ENCODE measurements around the gene PRKG1. TPM values are rescaled to one million over a fixed set of nuclear protein-coding genes. Genes with fewer than 3 reads are reported as not detected.

Gene PRKG1
- total and polyA plus RNA-seq, 2 donors (not counting 1 experiment from before 2014, with no cell fraction given): not detected

DNA sequence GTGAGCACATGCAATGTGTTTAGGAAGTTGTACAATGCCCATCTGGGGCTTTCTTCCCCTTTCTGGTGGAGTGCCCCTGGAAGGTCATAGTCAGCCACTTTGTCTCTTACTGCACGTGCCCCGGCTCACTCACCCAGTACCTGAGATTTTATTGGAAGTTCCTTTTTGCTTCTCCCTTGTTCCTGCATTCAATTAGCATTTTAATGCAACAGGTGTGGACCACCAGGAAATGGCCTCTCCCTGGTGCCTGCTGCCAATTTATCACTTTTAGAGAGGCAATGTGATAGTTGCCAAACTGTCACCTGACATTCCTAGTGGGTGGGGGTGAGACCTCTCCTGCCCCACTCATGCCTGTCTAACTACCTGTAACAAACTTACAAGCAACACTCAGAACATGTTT, 946.4 kb downstream of the PRKG1 start:
- no peak overlapping the region for H3K27ac ChIP-seq (ENCODE audit: low read length in 2 of 2)
- H3K27ac Mint-ChIP-seq: no peak overlapping the region
- WGBS (ENCODE audit: insufficient coverage): 40% methylated on average over 2 of the region's 2 CpGs
- H3K36me3 ChIP-seq (replicated peaks in 1 of 2; ENCODE audit: control extremely low read depth in 1 of 2, control insufficient read depth in 1 of 2, extremely low read depth in 1 of 2, insufficient read depth in 2 of 2, low read length in 1 of 2): no peaks in the 10 kb centered on the region
- ATAC-seq (ENCODE audit: low read depth) (no peak), DNase-seq (no peak)
- no peaks in the 10 kb centered on the region for H3K9me3 Mint-ChIP-seq (ENCODE audit: insufficient read depth)
- no peak overlapping the region for H3K4me2 ChIP-seq (replicated peaks; ENCODE audit: low read depth, low read length, poor library complexity, severe bottlenecking)
- no peak overlapping the region for H3K4me3 Mint-ChIP-seq
- no peaks in the 10 kb centered on the region for H3K27me3 ChIP-seq (replicated peaks in 1 of 4; ENCODE audit: control extremely low read depth in 1 of 4, control insufficient read depth in 3 of 4, insufficient read depth in 4 of 4, low read length in 3 of 4)
- CTCF ChIA-PET: no interaction called here
- H3K27me3 Mint-ChIP-seq: no peaks in the 10 kb centered on the region
- no peaks in the 10 kb centered on the region for H4K20me1 ChIP-seq (ENCODE audit: control insufficient read depth, insufficient read depth, low read length, poor library complexity, severe bottlenecking)
- no peaks in the 10 kb centered on the region for H3K9me3 ChIP-seq (ENCODE audit: control extremely low read depth in 1 of 3, control insufficient read depth in 2 of 3, insufficient read depth in 1 of 3, low read length in 2 of 3)
- POLR2A ChIA-PET: no interaction called here
- H3K4me1 ChIP-seq (ENCODE audit: control insufficient read depth in 2 of 2, insufficient read depth in 2 of 2, low read length in 2 of 2): no peaks in the 10 kb centered on the region
- H3K4me3 ChIP-seq (ENCODE audit: control extremely low read depth in 1 of 5, extremely low read depth in 1 of 5, insufficient read depth in 1 of 5, low read depth in 2 of 5, low read length in 4 of 5): no peak overlapping the region
- intact Hi-C loops (cut with micrococcal nuclease): no loop called here
- TF ChIP-seq, protein P1, sequence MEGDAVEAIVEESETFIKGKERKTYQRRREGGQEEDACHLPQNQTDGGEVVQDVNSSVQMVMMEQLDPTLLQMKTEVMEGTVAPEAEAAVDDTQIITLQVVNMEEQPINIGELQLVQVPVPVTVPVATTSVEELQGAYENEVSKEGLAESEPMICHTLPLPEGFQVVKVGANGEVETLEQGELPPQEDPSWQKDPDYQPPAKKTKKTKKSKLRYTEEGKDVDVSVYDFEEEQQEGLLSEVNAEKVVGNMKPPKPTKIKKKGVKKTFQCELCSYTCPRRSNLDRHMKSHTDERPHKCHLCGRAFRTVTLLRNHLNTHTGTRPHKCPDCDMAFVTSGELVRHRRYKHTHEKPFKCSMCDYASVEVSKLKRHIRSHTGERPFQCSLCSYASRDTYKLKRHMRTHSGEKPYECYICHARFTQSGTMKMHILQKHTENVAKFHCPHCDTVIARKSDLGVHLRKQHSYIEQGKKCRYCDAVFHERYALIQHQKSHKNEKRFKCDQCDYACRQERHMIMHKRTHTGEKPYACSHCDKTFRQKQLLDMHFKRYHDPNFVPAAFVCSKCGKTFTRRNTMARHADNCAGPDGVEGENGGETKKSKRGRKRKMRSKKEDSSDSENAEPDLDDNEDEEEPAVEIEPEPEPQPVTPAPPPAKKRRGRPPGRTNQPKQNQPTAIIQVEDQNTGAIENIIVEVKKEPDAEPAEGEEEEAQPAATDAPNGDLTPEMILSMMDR (IDR thresholded peaks at IDR 0.05): no peak
- no peak for TF ChIP-seq EZH2 (IDR thresholded peaks at IDR 0.05; ENCODE audit: borderline replicate concordance, insufficient read depth, low read depth, low read length, poor library complexity, severe bottlenecking)
- H3K4me1 Mint-ChIP-seq: no peaks in the 10 kb centered on the region
- no peaks in the 10 kb centered on the region for H3K79me2 ChIP-seq (ENCODE audit: control insufficient read depth, insufficient read depth, low read length)
- H2AFZ ChIP-seq (ENCODE audit: insufficient read depth, low read depth, low read length, poor library complexity, severe bottlenecking): no peak overlapping the region
- H3K9ac ChIP-seq (ENCODE audit: low read length): no peak overlapping the region

DNA sequence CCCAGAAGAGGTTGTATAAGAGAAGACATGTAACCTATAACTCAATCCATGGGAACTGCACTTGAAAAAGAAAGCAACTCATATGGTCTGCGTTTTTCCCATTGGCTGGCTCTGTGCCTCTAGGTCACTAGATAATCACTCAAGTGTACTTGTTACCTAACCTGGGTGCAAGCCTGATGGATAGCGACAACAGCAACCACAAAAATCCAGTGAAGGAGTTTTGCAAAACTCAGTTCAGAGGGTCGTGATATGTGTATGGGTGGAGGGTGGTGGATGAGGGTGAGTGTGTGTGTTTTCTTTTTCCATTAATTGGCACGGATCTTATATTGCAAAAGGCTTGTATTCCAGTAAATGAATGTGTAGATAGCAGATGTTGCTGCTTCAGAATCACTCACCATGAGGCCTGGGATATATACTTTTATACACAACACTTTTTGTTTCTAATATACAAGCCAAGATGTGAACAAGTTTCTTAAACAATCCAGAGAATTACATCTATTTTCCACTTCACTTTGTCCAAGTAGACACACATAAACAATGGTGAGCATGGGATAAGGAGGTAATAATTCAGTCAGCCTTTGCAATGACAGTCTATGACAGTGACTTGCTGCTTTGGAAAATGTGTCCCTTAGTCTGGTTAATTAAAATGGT, 952.9 kb downstream of the PRKG1 start:
- no peaks in the 10 kb centered on the region for H3K27me3 Mint-ChIP-seq
- no peaks in the 10 kb centered on the region for H3K27me3 ChIP-seq (replicated peaks in 1 of 4; ENCODE audit: control extremely low read depth in 1 of 4, control insufficient read depth in 3 of 4, insufficient read depth in 4 of 4, low read length in 3 of 4)
- no peaks in the 10 kb centered on the region for H3K79me2 ChIP-seq (ENCODE audit: control insufficient read depth, insufficient read depth, low read length)
- no peaks in the 10 kb centered on the region for H3K4me1 Mint-ChIP-seq
- H3K9ac ChIP-seq (ENCODE audit: low read length): no peak overlapping the region
- TF ChIP-seq, protein P1 (IDR thresholded peaks at IDR 0.05): no peak
- H3K36me3 ChIP-seq (replicated peaks in 1 of 2; ENCODE audit: control extremely low read depth in 1 of 2, control insufficient read depth in 1 of 2, extremely low read depth in 1 of 2, insufficient read depth in 2 of 2, low read length in 1 of 2): no peaks in the 10 kb centered on the region
- CTCF ChIA-PET: no interaction called here
- H4K20me1 ChIP-seq (ENCODE audit: control insufficient read depth, insufficient read depth, low read length, poor library complexity, severe bottlenecking): no peaks in the 10 kb centered on the region
- H3K4me2 ChIP-seq (replicated peaks; ENCODE audit: low read depth, low read length, poor library complexity, severe bottlenecking): no peak overlapping the region
- intact Hi-C loops (cut with micrococcal nuclease): no loop called here
- no peaks in the 10 kb centered on the region for H3K9me3 Mint-ChIP-seq (ENCODE audit: insufficient read depth)
- ATAC-seq (ENCODE audit: low read depth): no peak
- H2AFZ ChIP-seq (ENCODE audit: insufficient read depth, low read depth, low read length, poor library complexity, severe bottlenecking): no peak overlapping the region
- no peaks in the 10 kb centered on the region for H3K4me1 ChIP-seq (ENCODE audit: control insufficient read depth in 2 of 2, insufficient read depth in 2 of 2, low read length in 2 of 2)
- H3K9me3 ChIP-seq (ENCODE audit: control extremely low read depth in 1 of 3, control insufficient read depth in 2 of 3, insufficient read depth in 1 of 3, low read length in 2 of 3): no peaks in the 10 kb centered on the region
- 97% methylated on average over 3 of the region's 4 CpGs for WGBS (ENCODE audit: insufficient coverage)
- POLR2A ChIA-PET: no interaction called here
- no peak overlapping the region for H3K27ac ChIP-seq (ENCODE audit: low read length in 2 of 2)
- no peak overlapping the region for H3K4me3 Mint-ChIP-seq
- H3K27ac Mint-ChIP-seq: no peak overlapping the region
- no peak overlapping the region for H3K4me3 ChIP-seq (ENCODE audit: control extremely low read depth in 1 of 5, extremely low read depth in 1 of 5, insufficient read depth in 1 of 5, low read depth in 2 of 5, low read length in 4 of 5)
- no peak for DNase-seq

Data from B cell (primary cell).